ENCODE data around the gene FMNL2.
"Not testable (repeated sequence)": the region's sequence is repeated elsewhere in the genome, so short reads cannot be mapped to it uniquely, and the experiment has no call there.

FMNL2 gene

GRCh38 chr2:152367547-152368390, 32.8 kb downstream of the FMNL2 start:
- intact Hi-C loops (cut with DNase I) = no loop called here
- no peak for DNase-seq

- no peak for DNase-seq
- intact Hi-C loops (cut with DNase I) = no loop called here
These were observed 34.3 kb downstream of the FMNL2 start for GRCh38 chr2:152369176-152369860.

GRCh38 chr2:152370783-152371182, 35.8 kb downstream of the FMNL2 start:
- intact Hi-C loops (cut with DNase I) = no loop called here
- DNase-seq = no peak

- DNase-seq = peak in 1 of 42 donors; percentile 12
- intact Hi-C loops (cut with DNase I) = no loop called here
These were observed 37.5 kb downstream of the FMNL2 start for GRCh38 chr2:152372438-152372984.

- DNase-seq = peak in 1 of 42 donors; percentile 4
- intact Hi-C loops (cut with DNase I) = no loop called here
These were observed 40.2 kb downstream of the FMNL2 start for GRCh38 chr2:152375174-152375573.

- DNase-seq = no peak
- intact Hi-C loops (cut with DNase I) = no loop called here
These were observed 41.4 kb downstream of the FMNL2 start for GRCh38 chr2:152376385-152376784.

- intact Hi-C loops (cut with DNase I) = no loop called here
- no peak for DNase-seq
These were observed 42.0 kb downstream of the FMNL2 start for GRCh38 chr2:152376968-152377367.

- intact Hi-C loops (cut with DNase I) = no loop called here
- no peak for DNase-seq
These were observed 44.1 kb downstream of the FMNL2 start for GRCh38 chr2:152379089-152379488.

GRCh38 chr2:152380261-152381055, 45.5 kb downstream of the FMNL2 start:
- intact Hi-C loops (cut with DNase I) = no loop called here
- DNase-seq = no peak

- DNase-seq = no peak
- intact Hi-C loops (cut with DNase I) = no loop called here
These were observed 48.7 kb downstream of the FMNL2 start for GRCh38 chr2:152383702-152384101.

GRCh38 chr2:152384992-152385391, 50.0 kb downstream of the FMNL2 start:
- intact Hi-C loops (cut with DNase I) = no loop called here
- no peak for DNase-seq

- no peak for DNase-seq
- intact Hi-C loops (cut with DNase I) = no loop called here
These were observed 50.7 kb downstream of the FMNL2 start for GRCh38 chr2:152385650-152386049.

- intact Hi-C loops (cut with DNase I) = no loop called here
These were observed 51.3 kb downstream of the FMNL2 start for GRCh38 chr2:152386266-152386665.

GRCh38 chr2:152387041-152387440, 52.1 kb downstream of the FMNL2 start:
- intact Hi-C loops (cut with DNase I) = no loop called here
- DNase-seq = no peak

More at GRCh38 chr2:152386266-152386665, 51.3 kb downstream of the FMNL2 start:
- DNase-seq = no peak

GRCh38 chr2:152388269-152388668, 53.3 kb downstream of the FMNL2 start:
- intact Hi-C loops (cut with DNase I); DNase-seq: not testable (repeated sequence)

- intact Hi-C loops (cut with DNase I) = no loop called here
- no peak for DNase-seq
These were observed 54.5 kb downstream of the FMNL2 start for GRCh38 chr2:152389483-152389882.

- no peak for DNase-seq
- intact Hi-C loops (cut with DNase I) = no loop called here
These were observed 55.9 kb downstream of the FMNL2 start for GRCh38 chr2:152390837-152391236.

- intact Hi-C loops (cut with DNase I) = no loop called here
- DNase-seq = no peak
These were observed 56.3 kb downstream of the FMNL2 start for GRCh38 chr2:152391318-152391717.

- no peak for DNase-seq
- intact Hi-C loops (cut with DNase I) = no loop called here
These were observed 58.4 kb downstream of the FMNL2 start for GRCh38 chr2:152393377-152393776.

GRCh38 chr2:152394326-152394725, 59.4 kb downstream of the FMNL2 start:
- intact Hi-C loops (cut with DNase I) = no loop called here
- DNase-seq = no peak

Data from head of caudate nucleus (tissue), 42 donors.